OCI-LY7 (cell line): ENCODE data around the gene ZBTB20.

Experiments
- CTCF ChIP-seq: fragments of 200-600 bp; sonication (generic); conservative IDR thresholded peaks from 2 replicates; pipeline ENCODE4 v1.5.1; 2014; ENCODE audit warnings: mild to moderate bottlenecking, antibody characterized with exemption, low read length, moderate library complexity, mixed read lengths
- EZH2phosphoT487 ChIP-seq: fragments of 200-600 bp; sonication (generic); IDR thresholded peaks from 2 replicates; pipeline ENCODE4 v1.6.1; 2018; ENCODE audit warnings: low read depth, borderline replicate concordance, mild to moderate bottlenecking, mixed run types, antibody characterized with exemption, low read length, moderate library complexity, mixed read lengths

GRCh38 chr3:114707252-114707860, 439.7 kb downstream of the ZBTB20 start:
- no peak for TF ChIP-seq CTCF
- TF ChIP-seq EZH2phosphoT487, result no peak
